GM12874 (cell line): ENCODE measurements around the gene PRKCE.

Experiments
- CTCF ChIP-seq: IDR thresholded peaks from 2 replicates; pipeline ENCODE4 v1.5.1; 2011; ENCODE audit warnings: low read depth, mild to moderate bottlenecking, control low read depth, low read length, moderate library complexity; ENCODE audit not compliant: insufficient read depth

The PRKCE gene

GRCh38 chr2:46170026-46170425 is 518.6 kb downstream of the PRKCE start:
- TF ChIP-seq CTCF = no peak

GRCh38 chr2:46170611-46171350 is 519.3 kb downstream of the PRKCE start:
- TF ChIP-seq CTCF = no peak

GRCh38 chr2:46171411-46171953 is 520.0 kb downstream of the PRKCE start:
- TF ChIP-seq CTCF = no peak

GRCh38 chr2:46171996-46172546 is 520.6 kb downstream of the PRKCE start:
- no peak for TF ChIP-seq CTCF

GRCh38 chr2:46173030-46173429 is 521.6 kb downstream of the PRKCE start:
- no peak for TF ChIP-seq CTCF

GRCh38 chr2:46173636-46174250 is 522.3 kb downstream of the PRKCE start:
- no peak for TF ChIP-seq CTCF

GRCh38 chr2:46174345-46175170 is 523.1 kb downstream of the PRKCE start:
- TF ChIP-seq CTCF = no peak
